Cardiac fibroblast (primary cell): ENCODE measurements around the gene CHMP2A.
A peak's percentile ranks its signal among the peaks of the same experiment; 100 is the strongest.

Experiments
- DNase-seq, 2 donors: peaks; one replicate each; pipeline versions ENCODE4 v3.0.0 to v3.0.0-alpha.2; 2010; ENCODE audit warnings: low read depth in 2 of 2
- H3K4me3 ChIP-seq, 2 donors: replicated peaks in 1 of 2; 1 replicate in 1 of 2; 2 replicates in 1 of 2; pipeline ENCODE4 v1.5.1; 2011; ENCODE audit warnings: low read depth in 2 of 2, low read length in 2 of 2, mild to moderate bottlenecking in 2 of 2, moderate library complexity in 1 of 2
- CTCF ChIP-seq: IDR thresholded peaks from one replicate; pipeline ENCODE4 v1.5.1; 2011; ENCODE audit warnings: low read depth, mild to moderate bottlenecking, low read length, inconsistent platforms

CHMP2A gene

GRCh38 chr19:58521651-58522050 is 33.3 kb downstream of the CHMP2A start:
- no peak for DNase-seq
- no peak overlapping the region for H3K4me3 ChIP-seq
- TF ChIP-seq CTCF: no peak

GRCh38 chr19:58520257-58520599 is 34.7 kb downstream of the CHMP2A start:
- peak overlapping the region; percentile 84 to 85 for H3K4me3 ChIP-seq
- no peak for TF ChIP-seq CTCF
- no peak for DNase-seq

- H3K4me3 ChIP-seq: peak within 1 kb of the TSS; percentile 84 to 85
- peak; percentile 55 for TF ChIP-seq CTCF
- DNase-seq: peak; percentile 98
Observed at GRCh38 chr19:58519355-58520256, 35.3 kb downstream of the CHMP2A start, which contains the start of gene ZBTB45. Gene ZBTB45 (minus strand): TSS chr19:58519810. CDS start chr19:58517673, 2,137 bp downstream.

- H3K4me3 ChIP-seq: peak overlapping the region; percentile 84 to 85
- TF ChIP-seq CTCF: peak; percentile 80
- DNase-seq: peak; percentile 77 to 78
Observed at GRCh38 chr19:58519087-58519354, 35.9 kb downstream of the CHMP2A start.

GRCh38 chr19:58518256-58519086 is 36.4 kb downstream of the CHMP2A start:
- peak in 1 of 2 donors; percentile 7 for DNase-seq
- TF ChIP-seq CTCF: no peak
- H3K4me3 ChIP-seq: peak overlapping the region; percentile 84 to 85

GRCh38 chr19:58516964-58517833 is 37.7 kb downstream of the CHMP2A start:
- H3K4me3 ChIP-seq: no peak overlapping the region
- TF ChIP-seq CTCF: no peak
- no peak for DNase-seq
